GM19351 (cell line): ENCODE results near the gene MITD1.
"Not testable (repeated sequence)": the region's sequence is repeated elsewhere in the genome, so short reads cannot be mapped to it uniquely, and the experiment has no call there.

ENCODE experiments used
- ATAC-seq: cut with Tn5 transposase; IDR thresholded peaks from one replicate; pipeline ENCODE4 v1.9.1; 2021; ENCODE audit warnings: mild to moderate bottlenecking, moderate library complexity; ENCODE audit not compliant: unreplicated experiment

The MITD1 gene

DNA sequence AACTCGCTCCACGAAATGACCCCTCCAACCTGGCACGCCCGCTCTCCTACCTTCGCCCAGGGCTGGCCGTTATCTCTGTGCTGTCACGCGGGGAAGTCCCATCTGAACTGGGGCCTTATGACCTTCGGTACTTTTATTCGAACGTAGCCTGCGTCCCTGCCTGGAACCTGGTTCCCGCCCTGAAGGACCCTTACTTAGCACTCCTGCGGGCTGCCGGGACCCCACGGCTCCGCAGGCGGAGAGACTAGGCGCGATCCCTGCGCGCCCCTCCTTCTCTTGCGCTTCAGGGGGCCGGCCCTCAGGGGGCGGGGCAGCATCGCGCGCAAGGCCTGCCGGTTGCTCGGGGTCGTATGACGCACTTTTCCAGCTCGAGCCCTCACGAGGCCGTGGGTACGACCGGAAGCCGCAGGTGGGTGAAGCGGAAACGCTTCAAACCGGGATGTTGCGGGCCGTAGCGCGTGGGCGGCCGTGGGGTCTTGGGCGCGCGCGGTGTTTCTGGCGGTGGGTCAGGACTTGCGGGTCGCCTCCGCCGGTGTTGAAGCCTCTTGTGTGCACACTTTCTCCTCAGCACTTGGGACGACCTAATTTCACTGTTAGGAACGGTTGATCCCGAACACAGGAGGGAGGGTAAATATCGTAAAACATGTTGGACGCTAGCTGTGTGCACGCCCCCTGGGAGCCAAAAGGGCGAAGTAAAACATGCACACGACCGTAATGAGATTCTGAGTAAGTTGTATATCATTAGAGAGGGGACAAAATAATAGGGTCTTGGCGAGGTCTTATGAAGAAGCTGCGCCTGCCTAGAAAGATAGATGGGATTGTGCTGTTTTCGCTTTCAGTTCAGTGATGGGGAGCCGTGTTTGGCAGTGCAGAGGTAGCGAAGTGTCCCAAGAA lies 26.0 kb downstream of the MITD1 start, which contains the start of the genes LIPT1 and TSGA10:
TSS of gene LIPT1 (plus strand) at position 325 of the 894 bp plus-strand sequence. CDS start 6,991 bp downstream, outside the sequence.
TSS of gene TSGA10 (minus strand) at position 300 of the 894 bp plus-strand sequence. CDS start 45,503 bp downstream, outside the sequence.
- peak; percentile 93 for ATAC-seq

DNA sequence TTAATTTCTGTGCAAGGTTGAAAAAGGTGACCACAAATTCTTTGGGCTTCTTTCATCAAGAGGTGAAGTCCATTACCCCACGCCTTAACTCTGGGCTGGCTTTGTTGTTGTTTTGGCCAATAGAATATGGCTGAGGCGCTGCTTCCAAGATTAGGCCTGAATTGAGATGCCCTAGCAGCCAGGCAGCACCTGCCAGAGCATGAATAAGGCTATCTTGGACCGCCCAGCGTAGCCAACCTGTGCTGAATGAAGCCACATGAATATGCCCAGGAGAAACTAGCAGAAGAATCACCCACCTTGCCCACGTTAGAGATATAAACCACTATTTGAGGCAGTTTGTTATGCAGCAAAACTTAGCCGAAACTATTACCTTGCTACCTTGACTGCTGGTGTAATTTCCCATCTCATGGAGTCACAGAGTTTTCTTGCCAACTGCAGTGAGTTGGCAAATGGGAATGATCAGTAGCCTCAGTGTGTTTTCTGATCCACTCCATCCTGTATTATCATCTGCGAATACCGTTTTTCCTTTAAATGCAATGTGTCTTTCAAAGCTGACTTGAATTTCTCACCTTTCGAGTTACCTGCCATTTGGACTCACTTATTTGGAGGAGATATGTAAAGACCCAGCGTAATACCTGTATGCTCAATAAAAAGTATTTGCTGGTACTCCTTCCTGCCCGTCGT lies 26.8 kb downstream of the MITD1 start:
- no peak for ATAC-seq

DNA sequence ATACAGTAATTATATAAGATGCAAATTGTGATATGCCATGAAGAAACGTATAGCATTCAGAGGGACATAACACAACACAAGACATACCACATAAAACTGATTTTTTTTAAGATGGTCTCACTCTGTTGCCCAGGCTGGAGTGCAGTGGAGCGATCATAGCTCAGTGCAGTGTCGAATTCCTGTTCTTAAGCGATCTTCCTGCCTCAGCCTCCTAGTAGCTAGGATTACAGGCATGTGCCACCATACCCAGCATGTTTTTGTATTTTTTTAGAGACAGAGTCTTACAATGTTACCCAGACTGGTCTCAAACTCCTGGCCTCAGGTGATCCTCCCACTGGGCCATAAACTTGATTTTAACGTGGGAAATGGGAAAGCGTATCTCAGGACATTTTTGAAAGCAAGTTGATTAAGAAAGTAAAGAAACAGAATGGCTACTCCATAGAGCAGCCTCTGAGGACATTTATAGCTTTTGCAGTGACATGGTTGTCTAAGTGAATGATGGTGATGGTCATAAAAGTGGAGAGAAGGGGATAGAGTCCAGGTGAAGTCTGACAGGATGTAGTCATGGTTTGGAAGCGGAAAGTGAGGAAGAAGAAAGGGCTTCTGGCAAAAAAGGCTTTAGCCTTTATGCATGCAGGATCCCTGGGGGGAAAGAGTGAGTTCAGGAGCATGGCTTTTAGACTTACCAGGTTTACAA lies 28.5 kb downstream of the MITD1 start:
- ATAC-seq = no peak

DNA sequence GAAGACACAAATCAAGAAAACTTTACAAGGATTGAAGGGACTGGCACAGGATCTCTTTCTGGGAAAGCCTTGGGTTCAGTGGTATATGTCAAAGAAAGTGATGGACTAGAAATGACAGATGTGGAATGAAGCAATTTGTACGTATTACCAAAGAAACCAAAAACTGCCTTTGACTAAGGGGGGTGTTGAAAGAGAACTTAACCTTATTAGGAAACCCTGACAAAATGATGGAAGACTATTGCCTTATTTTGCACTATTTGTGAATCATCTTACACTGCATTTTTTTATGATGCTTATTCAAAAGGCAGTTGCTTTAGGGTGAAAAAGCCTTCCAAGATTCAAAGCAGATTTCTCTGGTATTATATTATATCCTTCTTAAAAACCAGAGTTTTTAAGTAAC lies 30.2 kb downstream of the MITD1 start:
- no peak for ATAC-seq

DNA sequence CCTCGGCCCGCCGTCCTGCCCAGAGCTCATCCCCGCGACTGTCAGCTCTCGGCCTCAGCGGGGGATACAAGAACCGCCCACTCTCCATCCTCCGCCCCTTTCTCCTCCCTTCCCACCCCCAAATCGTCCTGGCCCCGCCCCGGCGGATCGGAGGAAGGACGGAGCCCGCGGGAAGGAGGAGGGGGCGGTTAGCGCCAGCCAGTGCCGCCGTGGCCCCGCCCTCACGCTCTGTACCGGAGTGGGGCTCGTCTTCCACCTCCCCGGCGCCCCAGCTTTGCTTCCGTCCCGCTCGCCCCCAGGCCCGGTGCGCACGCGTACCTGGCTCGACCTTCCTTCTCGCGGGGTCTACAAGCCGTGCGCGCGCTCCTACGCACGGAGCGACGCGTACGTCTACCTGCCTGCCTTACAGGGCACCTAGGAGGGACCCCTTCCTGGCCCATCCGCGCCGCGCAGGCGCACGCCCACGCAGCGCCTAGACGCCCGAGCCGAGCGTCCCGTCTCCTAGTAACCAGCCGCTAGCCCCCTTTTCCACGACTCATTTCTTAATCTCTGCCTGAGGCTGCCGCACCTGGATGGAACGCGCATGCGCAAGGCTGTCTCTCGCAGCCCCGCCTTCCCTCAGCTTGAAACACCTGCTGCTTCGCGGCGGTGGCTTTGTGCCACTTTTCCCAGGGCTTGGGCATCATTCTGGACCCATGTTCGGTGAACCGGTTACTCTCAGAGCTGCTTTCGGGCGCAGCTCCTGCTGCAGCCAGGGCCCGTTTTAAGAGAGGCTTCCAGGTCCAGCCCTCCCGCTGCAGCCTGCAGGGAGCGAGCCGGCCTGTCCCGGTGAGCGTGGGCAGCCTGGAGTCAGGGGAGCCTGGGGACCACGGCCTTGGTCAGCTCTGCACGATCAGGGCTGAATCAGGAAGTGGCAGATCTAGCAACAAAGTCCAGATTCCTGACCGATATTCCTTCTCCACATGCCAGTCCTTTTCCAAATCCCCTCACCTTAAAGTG lies 39.4 kb downstream of the MITD1 start, which contains the start of gene C2orf15:
TSS of gene C2orf15 (plus strand) at position 598 of the 999 bp plus-strand sequence. CDS start 8,852 bp downstream, outside the sequence.
- ATAC-seq = peak; percentile 84

DNA sequence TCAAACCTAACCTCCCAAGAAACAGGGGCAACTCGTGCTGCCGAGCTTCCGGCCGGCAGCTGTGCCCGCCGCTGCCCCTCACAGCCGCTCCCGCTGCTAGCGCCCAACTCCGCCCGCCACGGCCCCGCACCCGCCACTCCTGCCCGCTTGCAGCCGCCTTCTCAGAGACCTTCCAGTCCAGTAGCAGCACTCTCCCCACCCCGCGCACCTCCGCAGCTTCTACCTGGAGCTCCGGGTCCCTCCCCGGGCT lies 40.1 kb downstream of the MITD1 start:
- no peak for ATAC-seq

DNA sequence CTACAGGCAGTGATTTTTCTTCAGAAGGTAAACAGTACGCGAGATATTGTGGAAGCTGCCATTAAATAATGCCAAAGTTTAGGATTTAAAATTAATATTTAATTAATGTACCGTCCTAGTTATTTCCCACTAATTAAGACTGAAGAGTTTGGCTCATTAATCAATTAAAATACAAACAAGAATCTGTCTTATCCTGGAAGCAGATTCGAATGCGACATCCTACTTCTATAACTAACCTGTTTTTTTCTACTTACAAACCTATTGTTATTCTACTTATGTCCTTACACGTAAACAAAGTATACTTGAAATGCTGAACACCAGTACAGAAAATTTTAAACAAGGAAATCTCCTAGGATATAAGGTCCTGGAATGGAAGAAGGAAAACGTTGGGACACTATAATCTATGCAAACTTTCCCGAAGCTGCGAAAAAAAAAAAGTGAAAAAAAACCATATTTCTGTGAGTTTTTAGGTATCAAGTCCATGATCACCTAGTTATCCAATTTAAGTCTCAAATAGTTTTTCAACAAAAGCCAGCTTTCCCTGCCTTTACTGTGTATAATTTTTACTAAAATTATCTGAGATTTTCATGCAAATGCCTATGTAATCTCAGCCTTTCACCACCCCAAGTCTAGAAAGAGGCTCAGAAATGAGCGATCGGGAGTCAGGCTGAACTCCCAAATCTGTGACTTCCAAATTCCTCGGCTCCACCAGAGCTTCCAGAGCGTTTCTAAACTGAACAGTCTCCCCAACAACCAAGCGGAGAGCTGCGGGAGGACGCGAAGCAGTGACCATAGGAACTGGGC lies 40.6 kb downstream of the MITD1 start:
- no peak for ATAC-seq

DNA sequence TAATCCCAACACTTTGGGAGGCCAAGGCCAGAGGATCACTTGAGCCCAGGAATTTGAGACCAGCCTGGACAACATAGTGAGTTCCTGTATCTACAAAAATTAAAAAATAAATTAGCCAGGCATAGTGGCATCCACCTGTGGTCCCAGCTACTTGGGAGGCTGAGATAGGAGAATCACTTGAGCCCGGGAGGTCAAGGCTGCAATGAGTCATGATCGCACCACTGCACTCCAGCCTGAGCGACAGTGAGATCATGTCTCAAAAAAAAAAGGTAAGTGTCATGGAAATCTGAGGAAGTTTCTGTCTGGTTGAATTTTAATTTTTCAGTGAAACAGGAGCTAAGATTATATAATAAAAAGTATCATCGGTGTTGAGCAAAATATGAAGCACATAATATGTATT lies 41.9 kb downstream of the MITD1 start:
- ATAC-seq = no peak

DNA sequence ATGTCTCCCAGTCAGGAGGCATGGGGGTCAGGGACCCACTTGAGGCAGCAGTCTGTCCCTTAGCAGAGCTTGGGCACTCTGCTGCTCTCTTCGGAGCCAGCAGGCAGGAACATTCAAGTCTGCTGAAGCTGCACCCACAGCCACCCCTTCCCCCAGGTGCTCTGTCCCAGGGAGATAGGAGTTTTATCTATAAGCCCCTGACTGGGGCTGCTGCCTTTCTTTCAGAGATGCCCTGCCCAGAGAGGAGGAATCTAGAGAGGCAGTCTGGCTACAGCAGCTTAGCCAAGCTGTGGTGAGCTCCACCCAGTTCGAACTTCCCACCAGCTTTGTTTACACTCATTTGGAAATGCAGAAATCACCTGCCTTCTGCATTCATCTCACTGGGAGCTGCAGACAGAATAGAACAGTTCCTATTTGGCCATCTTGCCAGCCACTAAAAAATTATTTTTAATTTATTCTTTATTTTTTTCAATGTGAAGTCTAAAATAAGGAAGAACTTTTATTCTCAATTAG lies 45.8 kb downstream of the MITD1 start:
- not testable (repeated sequence) for ATAC-seq

DNA sequence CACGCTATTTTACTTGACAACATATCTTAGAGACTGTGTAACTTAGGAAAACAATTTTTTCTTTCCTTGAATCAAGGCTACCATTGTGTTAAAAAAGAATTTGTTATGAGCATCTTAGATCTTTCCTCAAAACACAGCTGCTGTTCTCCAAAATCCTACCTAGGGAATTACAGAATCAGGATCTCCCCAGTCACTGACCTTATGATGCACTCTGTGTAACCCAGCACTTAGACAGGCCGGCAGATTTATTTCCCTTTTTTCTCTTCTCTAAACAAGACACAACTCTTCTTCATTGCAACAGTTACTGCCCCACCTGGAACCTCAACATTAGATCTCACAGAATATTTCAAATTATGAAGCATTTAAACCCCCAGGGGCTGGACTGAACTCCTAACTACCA lies 52.9 kb downstream of the MITD1 start:
- ATAC-seq = no peak
